Kidney (tissue), 14 donors: ENCODE measurements around the gene MFGE8. TPM values are rescaled to one million over a fixed set of nuclear protein-coding genes. Genes with fewer than 3 reads are reported as not detected.

Source experiments
- DNase-seq, 5 donors: peaks; one replicate each; pipeline ENCODE4 v3.0.0-alpha.2; 2013 to 2020
- FAIRE-seq: peaks from 2 replicates; lab custom pipeline; 2012; peaks lifted over from hg19 to GRCh38; lab: Jason Lieb, UNC
- H3K27ac ChIP-seq, 2 donors: one replicate each; pipeline ENCODE4 v1.7.0; 2013; ENCODE audit warnings: low read depth in 2 of 2, low read length in 2 of 2, inconsistent platforms in 1 of 2
- H3K27me3 ChIP-seq: one replicate; pipeline ENCODE4 v1.7.1; 2013; ENCODE audit warnings: low read length, inconsistent platforms; ENCODE audit not compliant: control insufficient read depth, insufficient read depth
- H3K36me3 ChIP-seq, 3 donors: one replicate each; pipeline versions ENCODE4 v1.7.0 to v1.7.1; 2013; ENCODE audit warnings: low read length in 3 of 3, control low read depth in 1 of 3, inconsistent platforms in 1 of 3; ENCODE audit not compliant: insufficient read depth in 3 of 3, control insufficient read depth in 2 of 3
- H3K4me1 ChIP-seq, 3 donors: one replicate each; pipeline versions ENCODE4 v1.7.0 to v1.7.1; 2013; ENCODE audit warnings: low read length in 3 of 3, inconsistent platforms in 1 of 3, low read depth in 1 of 3; ENCODE audit not compliant: control insufficient read depth in 2 of 3, insufficient read depth in 2 of 3
- H3K4me3 ChIP-seq, 3 donors: one replicate each; pipeline versions ENCODE4 v1.7.0 to v1.8.1; 2013; ENCODE audit warnings: low read length in 3 of 3, control low read depth in 1 of 3, inconsistent platforms in 1 of 3
- H3K9ac ChIP-seq, 3 donors: one replicate each; pipeline versions ENCODE4 v1.7.0 to v1.7.1; 2013; ENCODE audit warnings: low read length in 3 of 3, control low read depth in 1 of 3, inconsistent platforms in 1 of 3
- H3K9me3 ChIP-seq, 3 donors: one replicate each; pipeline versions ENCODE4 v1.7.0 to v1.7.1; 2013; ENCODE audit warnings: low read length in 3 of 3, control low read depth in 1 of 3, inconsistent platforms in 1 of 3; ENCODE audit not compliant: control insufficient read depth in 2 of 3, insufficient read depth in 1 of 3
- CTCF ChIP-seq: IDR thresholded peaks from 3 replicates; pipeline ENCODE4 v1.5.1; 2012; ENCODE audit warnings: mild to moderate bottlenecking, moderate library complexity, borderline replicate concordance; ENCODE audit not compliant: insufficient read depth; ENCODE audit errors: extremely low read depth
- intact Hi-C: fragments of 100-400 bp; cut with DNase I; formaldehyde crosslinking; loops from one replicate; pipeline ENCODE4 v1.11.1; 2022
- polyA plus RNA-seq: library from polyadenylated mRNA; stranded (reverse); fragments of 350-450 nt; fragmentation: Illumina TruSeq; extraction: RNeasy Lipid Tissue Mini Kit (QIAGEN cat#74804); gene quantifications from one replicate; pipeline ENCODE4 v1.2.3, GENCODE V29; 2014; ENCODE audit warnings: low read depth, low replicate concordance; ENCODE audit not compliant: insufficient read depth
- total RNA-seq: library from RNA; stranded (reverse); fragmentation: NEBNext Ultra II Directional; extraction: Animal tissue kit (Norgen Biotek cat#: 25700); gene quantifications from one replicate; pipeline ENCODE4 v1.2.1, GENCODE V29; 2021
- donor health status: control.
- donor health status: control.
- donor health status: control.
- donor health status: control.
- donor health status: control.
- donor health status: DM: yes; HTN: yes; CAD: no.
- donor health status: Normal renal cell carcinoma (clear cell type).

The MFGE8 gene
- total and polyA plus RNA-seq, 2 donors from 2014 or later: 88.0 to 184 TPM

- no peak for FAIRE-seq
- Histone ChIP-seq H3K36me3 (no peaks in the 10 kb centered on the region), H3K4me3 (no peak overlapping the region), H3K9me3 (no peaks in the 10 kb centered on the region), H3K27ac (no peak overlapping the region), H3K4me1 (no peaks in the 10 kb centered on the region), H3K9ac (no peak overlapping the region), H3K27me3 (no peaks in the 10 kb centered on the region)
- TF ChIP-seq CTCF: no peak
- intact Hi-C loops: no loop called here
- DNase-seq: no peak
Observed at GRCh38 chr15:88877415-88877814, 35.8 kb downstream of the MFGE8 start.

GRCh38 chr15:88876573-88876972 lies 36.6 kb downstream of the MFGE8 start:
- Histone ChIP-seq H3K4me1 (no peaks in the 10 kb centered on the region), H3K27ac (no peak overlapping the region), H3K4me3 (no peak overlapping the region), H3K36me3 (no peaks in the 10 kb centered on the region), H3K9ac (no peak overlapping the region), H3K9me3 (no peaks in the 10 kb centered on the region), H3K27me3 (no peaks in the 10 kb centered on the region)
- TF ChIP-seq CTCF: no peak
- FAIRE-seq (no peak), DNase-seq (no peak)
- intact Hi-C loops: no loop called here

GRCh38 chr15:88874684-88875083 lies 38.5 kb downstream of the MFGE8 start:
- TF ChIP-seq CTCF: no peak
- no peak overlapping the region for H3K4me3 ChIP-seq
- no peak for DNase-seq
- intact Hi-C loops: no loop called here
- no peak overlapping the region for H3K27ac ChIP-seq
- no peaks in the 10 kb centered on the region for H3K9me3 ChIP-seq
- H3K4me1 ChIP-seq: no peaks in the 10 kb centered on the region
- H3K36me3 ChIP-seq: no peaks in the 10 kb centered on the region
- H3K27me3 ChIP-seq: no peaks in the 10 kb centered on the region
- no peak for FAIRE-seq
- no peak overlapping the region for H3K9ac ChIP-seq

GRCh38 chr15:88874275-88874674 lies 38.9 kb downstream of the MFGE8 start:
- intact Hi-C loops: no loop called here
- Histone ChIP-seq H3K9ac (no peak overlapping the region), H3K4me3 (no peak overlapping the region), H3K4me1 (no peaks in the 10 kb centered on the region), H3K9me3 (no peaks in the 10 kb centered on the region), H3K27me3 (no peaks in the 10 kb centered on the region), H3K36me3 (no peaks in the 10 kb centered on the region), H3K27ac (no peak overlapping the region)
- no peak for DNase-seq
- FAIRE-seq: no peak
- no peak for TF ChIP-seq CTCF
